COLO668 (cell line): ENCODE measurements around the gene RAB1B.
"Not testable (repeated sequence)": the region's sequence is repeated elsewhere in the genome, so short reads cannot be mapped to it uniquely, and the experiment has no call there.

Experiments
- DNase-seq: peaks from one replicate; lab custom pipeline; 2025; ENCODE audit not compliant: unreplicated experiment; lab: John Stamatoyannopoulos, UW

The RAB1B gene

DNA sequence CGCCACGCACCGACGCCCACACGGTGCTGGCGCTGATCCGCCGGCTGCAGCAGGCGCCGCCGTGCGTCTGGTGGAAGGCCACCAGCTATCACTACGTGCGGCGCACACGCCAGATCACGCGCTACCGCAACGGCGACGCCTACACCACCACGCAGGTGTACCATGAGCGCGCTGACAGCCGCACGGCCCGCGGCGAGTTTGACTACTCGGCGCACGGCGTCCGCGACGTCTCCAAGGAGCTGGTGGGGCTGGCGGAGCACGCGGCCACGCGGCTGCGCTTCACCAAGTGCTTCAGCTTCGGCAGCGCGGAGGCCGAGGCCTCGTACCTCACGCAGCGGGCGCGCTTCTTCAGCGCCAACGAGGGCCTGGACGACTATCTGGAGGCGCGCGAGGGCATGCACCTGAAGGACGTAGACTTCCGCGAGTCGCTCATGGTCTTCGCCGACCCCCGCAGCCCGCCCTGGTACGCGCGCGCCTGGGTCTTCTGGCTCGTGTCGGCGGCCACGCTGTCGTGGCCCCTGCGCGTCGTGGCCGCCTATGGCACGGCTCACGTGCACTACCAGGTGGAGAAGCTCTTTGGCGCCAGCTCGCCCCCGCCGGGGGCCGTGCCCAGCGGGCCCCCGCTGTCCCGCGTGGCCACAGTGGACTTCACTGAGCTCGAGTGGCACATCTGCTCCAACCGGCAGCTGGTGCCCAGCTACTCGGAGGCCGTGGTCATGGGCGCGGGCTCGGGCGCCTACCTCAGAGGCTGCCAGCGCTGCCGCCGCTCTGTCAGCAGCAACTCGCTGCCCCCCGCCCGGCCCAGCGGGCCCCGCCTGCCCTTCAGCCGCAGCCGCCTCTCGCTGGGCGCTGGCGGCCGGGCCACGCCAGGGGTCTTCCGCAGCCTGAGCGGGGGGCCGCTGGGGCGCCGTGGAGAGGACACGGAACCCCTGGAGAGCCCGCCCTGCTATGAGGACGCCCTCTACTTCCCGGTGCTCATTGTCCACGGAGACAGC, 26.5 kb downstream of the RAB1B start:
- DNase-seq, result no peak

DNA sequence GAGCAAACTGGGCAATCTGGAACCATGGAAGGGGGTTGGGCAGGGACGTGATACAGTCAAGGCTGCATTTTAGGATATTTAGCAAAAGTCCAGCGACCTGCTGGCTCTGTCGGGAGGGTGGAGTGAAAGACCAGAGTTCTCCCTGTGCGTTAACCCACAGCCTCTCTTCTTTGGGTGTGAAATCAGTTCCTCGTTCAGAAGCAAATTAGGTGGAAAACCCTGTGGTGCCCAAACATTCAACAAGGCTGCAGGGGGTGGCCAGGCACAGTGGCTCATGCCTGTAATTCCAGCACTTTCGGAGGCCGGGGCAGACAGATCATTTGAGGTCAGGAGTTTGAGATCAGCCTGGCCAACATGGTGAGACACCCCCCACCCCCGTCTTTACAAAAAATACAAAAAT, 29.2 kb downstream of the RAB1B start:
- DNase-seq, result no peak

DNA sequence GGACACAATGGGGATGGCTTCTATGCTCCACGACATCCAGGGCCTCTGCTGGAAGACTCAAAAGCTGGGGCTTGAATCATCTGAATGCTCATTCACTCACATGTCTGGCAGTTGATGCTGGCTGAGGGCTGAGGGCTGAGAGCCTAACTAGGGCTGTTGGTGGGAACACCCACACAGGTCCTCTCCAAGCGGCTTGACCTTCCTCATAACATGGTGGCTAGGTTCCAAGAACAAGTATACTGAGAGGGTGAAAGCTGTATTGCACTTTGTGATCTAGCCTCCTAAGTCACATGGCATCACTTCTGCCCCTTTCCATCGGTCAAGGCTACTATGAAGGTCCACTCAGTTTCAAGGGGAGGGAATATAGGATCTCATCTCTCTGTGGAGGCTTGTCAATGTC, 30.7 kb downstream of the RAB1B start:
- no peak for DNase-seq

DNA sequence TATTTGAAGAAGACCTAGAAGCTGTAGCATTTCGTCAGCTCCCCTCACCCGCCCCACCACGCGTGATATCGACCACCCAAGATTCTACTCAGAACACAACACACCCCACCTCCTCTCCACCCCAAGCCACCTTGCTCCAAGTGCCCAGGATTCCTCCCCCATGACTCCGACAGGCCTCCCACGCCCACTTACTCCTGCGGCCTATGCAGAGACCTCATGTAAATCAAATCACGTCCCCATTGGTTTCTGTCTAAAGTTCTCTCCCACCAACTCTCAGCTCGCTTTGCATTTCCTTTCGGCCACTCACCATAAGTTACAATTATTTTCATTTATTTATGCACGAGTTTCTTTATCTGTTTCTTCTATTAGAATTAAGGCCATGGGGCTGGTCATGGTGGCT, 34.2 kb downstream of the RAB1B start:
- no peak for DNase-seq

GRCh38 chr11:66309475-66309874, 41.0 kb downstream of the RAB1B start:
- DNase-seq, result no peak

- DNase-seq, result no peak
Observed at GRCh38 chr11:66310324-66310723, 41.9 kb downstream of the RAB1B start.

DNA sequence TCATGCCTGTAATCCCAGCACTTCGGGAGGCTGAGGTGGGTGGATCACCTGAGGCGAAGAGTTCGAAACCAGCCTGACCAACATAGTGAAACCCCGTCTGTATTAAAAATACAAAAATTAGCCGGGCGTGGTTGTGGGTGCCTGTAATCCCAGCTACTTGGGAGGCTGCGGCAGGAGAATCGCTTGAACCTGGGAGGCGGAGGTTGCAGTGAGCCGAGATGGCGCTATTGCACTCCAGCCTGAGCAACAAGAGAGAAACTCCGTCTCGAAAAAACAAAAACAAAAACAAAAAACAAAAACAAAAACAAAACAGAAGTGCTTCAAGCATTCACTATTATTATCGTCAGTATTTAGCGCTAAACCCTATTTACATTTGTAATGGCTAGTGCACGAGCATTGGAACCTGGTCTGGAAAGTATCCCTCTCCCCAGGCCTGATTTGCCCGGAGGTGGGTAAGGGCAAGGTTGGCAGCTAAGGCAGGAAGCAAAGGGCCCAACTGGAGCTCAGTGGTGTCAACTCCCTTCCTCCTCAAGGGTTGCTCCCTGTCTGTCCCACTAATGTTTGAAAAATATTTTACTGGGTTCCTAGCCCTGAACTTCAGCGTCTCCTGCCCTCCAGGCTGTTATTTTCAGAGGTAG, 42.5 kb downstream of the RAB1B start:
- DNase-seq, result not testable (repeated sequence)

DNA sequence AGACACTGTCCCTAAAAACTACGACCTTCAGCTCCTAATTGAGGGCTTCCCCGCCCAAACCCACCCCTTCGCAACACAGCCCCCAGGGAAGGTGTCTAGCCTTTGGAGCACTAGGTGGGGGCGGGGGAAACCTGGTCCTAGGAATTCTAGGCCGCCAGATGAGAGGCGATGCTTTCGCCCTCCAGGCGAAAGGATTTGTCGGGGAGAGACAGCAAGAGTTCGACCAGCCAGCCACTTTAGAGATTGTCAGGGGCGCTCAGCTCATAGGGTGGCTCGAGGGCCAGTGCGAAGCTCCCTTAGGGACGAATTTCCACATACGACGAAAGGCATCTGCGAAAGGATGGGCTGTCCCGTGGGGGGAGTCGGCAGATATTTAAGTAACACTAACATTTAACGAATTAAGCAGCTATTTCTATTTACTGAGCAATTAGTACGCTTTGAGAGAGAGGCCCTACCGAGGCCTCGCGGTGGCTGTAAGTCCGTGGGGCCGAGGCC, 43.1 kb downstream of the RAB1B start:
- no peak for DNase-seq

DNA sequence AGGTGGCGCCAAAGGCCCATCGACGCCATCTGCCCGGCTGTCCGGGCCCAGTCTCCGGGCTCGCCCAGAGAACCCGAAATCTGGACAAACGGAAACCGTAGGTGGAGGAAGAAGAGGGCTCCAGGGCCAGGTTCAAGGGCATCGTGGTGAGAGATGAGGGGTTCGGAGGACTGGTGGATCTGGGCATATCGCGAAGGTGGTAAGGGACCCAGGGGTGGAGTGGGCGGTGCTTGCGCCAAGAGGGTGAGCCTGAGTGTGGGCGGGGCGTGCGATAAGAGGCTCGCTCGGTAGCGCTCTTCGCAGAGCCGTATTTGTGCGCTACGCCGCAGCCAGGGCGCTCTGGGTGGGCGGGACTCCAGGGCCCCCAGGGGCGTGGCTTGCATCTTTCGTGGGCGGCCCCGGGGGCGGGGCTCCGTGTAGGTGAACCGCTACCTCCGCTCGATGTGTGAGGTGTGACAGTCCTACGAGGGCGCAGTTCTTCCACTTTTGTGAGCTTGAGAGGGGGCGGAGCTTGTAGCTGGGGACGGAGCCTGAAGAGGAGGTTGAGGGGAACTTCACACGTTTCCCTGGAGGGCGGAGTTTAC, 43.6 kb downstream of the RAB1B start:
- DNase-seq, result peak; percentile 93

DNA sequence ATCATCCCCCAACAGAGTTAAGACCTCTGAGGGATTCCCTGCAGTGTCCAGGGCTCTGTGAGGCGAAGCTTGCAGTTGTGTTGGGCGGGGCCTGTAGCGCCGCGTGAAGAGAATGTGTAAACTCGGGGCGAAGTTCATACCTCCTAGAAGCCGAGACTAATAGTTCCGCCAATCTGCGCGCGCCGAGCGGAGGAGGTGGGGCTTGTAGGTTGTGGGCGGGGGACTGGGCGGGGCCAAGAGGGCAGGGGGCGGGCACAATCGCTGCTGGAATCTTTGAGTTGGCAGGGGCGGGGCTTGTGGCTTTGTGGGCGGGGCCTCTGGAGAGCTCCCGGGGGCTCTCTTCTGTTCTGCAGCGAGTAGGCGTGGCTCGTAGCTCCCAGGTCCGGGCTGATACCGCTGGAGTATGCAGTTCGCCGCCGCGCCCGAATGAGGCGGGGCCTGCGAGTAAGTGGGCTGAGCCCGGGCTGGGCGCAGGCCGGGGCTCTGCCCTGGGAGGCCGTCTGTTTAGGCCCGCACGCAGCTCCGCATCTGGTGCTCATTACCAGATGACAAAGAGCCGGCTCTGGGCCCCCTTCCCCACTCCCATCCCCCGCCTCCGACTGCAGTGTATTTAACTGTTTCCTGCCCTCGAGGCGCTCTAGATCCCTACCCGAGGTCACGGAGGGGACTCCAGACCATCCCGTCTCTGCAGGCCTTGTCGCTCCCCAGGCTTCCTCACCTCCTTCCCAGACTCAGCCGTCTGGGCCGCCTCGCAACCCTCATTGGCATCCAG, 44.3 kb downstream of the RAB1B start:
- DNase-seq, result peak; percentile 94

- no peak for DNase-seq
Observed at GRCh38 chr11:66313321-66314185, 45.1 kb downstream of the RAB1B start.

DNA sequence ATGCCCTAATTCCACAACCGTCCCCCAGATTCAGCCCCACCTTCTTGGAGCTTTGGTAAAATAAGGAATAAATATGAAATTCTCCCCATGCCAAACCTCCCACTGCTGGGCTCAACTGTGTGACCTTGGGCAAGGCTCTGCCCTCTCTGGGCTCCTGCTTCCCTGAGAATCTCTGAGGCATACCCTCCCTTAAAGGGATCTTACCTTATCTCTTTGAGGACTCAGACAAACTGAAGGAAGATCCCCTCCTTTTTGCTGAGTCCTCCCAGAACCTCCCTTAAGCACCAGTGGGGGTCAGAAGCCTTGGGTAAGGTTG, 45.7 kb downstream of the RAB1B start:
- DNase-seq, result no peak

- no peak for DNase-seq
Observed at GRCh38 chr11:66314561-66315497, 46.4 kb downstream of the RAB1B start.

DNA sequence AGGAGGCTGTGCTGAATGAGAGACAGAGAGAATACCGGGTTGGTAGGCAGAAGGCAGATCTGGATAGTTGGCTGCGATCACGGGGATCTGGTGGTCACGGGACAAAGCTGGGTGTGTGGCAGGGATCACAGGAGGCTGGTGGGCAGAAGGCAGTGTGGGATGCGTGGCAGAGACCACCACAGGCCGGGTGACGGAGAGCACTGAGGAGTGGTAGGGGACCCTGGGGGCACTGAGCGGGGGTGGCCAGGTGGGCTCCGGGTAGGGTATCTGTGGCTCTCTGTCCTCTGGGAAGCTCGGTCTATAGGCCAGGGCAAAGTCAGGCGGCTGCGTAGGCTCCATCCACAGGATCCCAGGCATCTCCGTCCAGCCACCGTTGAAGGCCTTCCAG, 47.1 kb downstream of the RAB1B start:
- no peak for DNase-seq

DNA sequence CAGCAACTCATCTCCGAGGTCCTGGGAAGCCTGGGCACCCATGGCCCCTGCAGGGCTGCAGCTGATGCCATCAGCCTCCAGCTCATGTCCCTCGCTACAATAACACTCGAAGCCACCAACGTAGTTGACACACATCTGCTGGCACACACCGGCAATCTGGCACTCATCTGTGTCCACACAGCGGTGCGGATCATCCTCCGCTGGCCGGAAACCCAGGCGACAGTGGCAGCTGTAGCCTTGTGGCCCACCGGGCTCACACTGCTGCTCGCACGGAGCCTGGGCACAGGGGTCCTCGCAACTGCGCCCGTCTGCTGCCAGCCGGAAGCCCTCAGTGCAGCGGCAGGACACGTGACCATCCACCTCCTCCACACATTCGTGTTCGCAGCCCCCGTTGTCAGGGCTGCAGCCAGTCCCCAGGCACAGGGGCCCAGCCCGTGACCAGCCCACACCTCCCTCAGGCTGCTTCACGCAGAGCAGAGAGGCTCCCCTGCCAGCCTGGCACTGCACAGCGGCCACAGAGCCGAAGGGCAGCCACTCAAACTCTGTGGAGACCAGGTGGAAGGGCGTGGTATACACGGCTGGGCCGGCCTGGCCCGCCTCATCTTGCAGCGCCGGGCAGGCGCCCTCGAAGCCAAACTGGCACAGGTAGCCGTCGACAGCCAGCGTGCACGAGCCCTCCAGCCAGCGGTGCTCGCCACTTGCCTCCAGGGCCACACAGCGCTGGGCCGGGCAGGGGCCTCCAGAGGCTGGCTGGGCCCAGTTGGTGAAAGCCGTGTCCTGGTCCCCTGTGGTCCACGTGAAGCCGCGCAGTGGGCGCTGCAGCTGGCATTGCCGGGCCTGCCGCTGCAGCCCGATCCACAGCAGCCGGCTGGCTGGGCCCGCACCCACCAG, 47.7 kb downstream of the RAB1B start:
- peak; percentile 57 for DNase-seq

DNA sequence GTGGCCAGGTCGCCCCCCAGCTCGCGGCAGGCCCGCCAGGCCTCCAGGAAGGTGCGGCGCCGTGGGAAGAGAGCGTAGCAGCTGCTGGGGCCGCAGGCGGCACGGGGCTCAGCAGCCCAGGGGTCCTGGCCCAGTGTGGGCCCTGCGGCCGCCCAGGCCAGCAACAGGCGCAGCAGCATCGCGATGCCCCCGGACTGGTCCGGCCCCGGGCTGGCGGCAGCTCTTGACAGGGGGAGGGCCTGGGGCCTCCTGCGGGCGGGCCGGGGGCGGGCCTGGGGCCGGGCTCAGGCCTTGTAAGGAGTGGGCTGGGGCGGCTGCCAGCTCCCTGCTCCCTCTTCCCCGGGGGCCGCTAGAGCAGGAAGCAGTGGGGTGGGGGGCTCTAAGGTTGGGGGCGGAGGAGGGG, 48.4 kb downstream of the RAB1B start, which contains the start of gene CD248:
Gene CD248 (minus strand): TSS at position 196 of the 403 bp plus-strand sequence. CDS start 17 bp downstream, at position 179.
- DNase-seq, result no peak

DNA sequence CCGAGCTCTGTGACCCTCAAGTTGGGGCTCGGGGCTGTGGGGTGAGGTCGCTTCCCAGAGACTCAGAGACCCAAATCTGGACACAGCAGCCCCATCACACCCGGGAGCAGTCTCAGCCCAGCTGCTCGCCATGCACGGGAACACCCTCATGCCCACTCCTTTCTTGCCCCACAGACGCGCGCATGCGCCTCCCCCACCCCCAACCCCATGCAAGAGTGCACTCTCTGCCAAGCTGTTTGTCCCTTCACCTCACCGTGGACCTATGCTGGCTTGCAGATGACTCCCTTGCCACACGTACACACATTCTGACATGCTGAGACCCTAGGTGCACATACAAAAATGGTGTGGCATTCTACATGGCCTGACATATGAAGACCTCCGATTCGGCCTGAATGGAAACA, 48.9 kb downstream of the RAB1B start:
- DNase-seq, result no peak
